Tibial artery (tissue), 4 donors: ENCODE data around the gene HIVEP1.
"Not testable (repeated sequence)": the region's sequence is repeated elsewhere in the genome, so short reads cannot be mapped to it uniquely, and the experiment has no call there.

Experiments used
- DNase-seq, 2 donors: peaks; one replicate each; pipeline ENCODE4 v3.0.0-alpha.2; 2019
- H3K27ac ChIP-seq, 2 donors: fragments of 200-600 bp; sonication (generic) in 1 of 2; 1 replicate in 1 of 2; 2 replicates in 1 of 2; pipeline ENCODE4 v1.5.1; 2018 to 2019; ENCODE audit warnings: mild to moderate bottlenecking in 1 of 2
- H3K27me3 ChIP-seq, 2 donors: fragments of 200-600 bp; sonication (generic) in 1 of 2; one replicate each; pipeline versions ENCODE4 v1.5.1 to v1.6.0; 2016 to 2019
- H3K36me3 ChIP-seq, 3 donors: fragments of 200-600 bp; sonication (generic) in 2 of 3; one replicate each; pipeline ENCODE4 v1.5.1; 2016 to 2019; ENCODE audit warnings: mild to moderate bottlenecking in 2 of 3
- H3K4me1 ChIP-seq, 4 donors: fragments of 200-600 bp; sonication (generic) in 2 of 4; 1 replicate in 3 of 4; 2 replicates in 1 of 4; pipeline ENCODE4 v1.5.1; 2016 to 2019
- H3K4me3 ChIP-seq, 2 donors: fragments of 200-600 bp; sonication (generic) in 1 of 2; 1 replicate in 1 of 2; 2 replicates in 1 of 2; pipeline ENCODE4 v1.5.1; 2018 to 2019; ENCODE audit warnings: mild to moderate bottlenecking in 2 of 2
- H3K9me3 ChIP-seq, 3 donors: fragments of 200-600 bp; sonication (generic) in 1 of 3; one replicate each; pipeline ENCODE4 v1.5.1; 2016 to 2019
- intact Hi-C: fragments of 100-400 bp; cut with DNase I; formaldehyde crosslinking; loops from one replicate; pipeline ENCODE4 v1.15.0; 2023; ENCODE audit warnings: low total_unique reads
- TF ChIP-seq, protein P1 (sequence below), 2 experiments: fragments of 200-600 bp in 1 of 2; fragments of 450-650 bp in 1 of 2; IDR thresholded peaks; one replicate each; pipeline ENCODE4 v1.5.1; 2017 to 2019; ENCODE audit warnings: antibody characterized with exemption in 2 of 2, mild to moderate bottlenecking in 1 of 2, moderate library complexity in 1 of 2

The HIVEP1 gene

DNA sequence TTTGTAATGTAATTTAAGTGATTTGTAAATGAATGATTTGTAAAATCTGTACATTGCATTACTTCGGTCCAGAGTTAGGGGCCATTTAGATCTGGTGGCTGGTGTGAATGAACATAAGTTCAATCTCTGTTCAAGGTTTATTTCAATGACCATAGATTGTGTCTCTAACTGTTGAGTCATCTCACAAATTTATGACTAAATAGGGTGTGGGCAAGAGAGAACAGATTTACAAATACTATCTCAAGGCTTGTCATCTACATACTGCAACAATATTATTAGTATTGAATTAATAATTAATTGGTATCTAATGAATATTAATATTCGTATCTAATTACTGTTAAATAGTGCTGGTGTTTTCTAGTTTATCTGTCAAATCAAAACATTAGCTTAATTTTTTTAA, 162.8 kb downstream of the HIVEP1 start:
- TF ChIP-seq, protein P1, sequence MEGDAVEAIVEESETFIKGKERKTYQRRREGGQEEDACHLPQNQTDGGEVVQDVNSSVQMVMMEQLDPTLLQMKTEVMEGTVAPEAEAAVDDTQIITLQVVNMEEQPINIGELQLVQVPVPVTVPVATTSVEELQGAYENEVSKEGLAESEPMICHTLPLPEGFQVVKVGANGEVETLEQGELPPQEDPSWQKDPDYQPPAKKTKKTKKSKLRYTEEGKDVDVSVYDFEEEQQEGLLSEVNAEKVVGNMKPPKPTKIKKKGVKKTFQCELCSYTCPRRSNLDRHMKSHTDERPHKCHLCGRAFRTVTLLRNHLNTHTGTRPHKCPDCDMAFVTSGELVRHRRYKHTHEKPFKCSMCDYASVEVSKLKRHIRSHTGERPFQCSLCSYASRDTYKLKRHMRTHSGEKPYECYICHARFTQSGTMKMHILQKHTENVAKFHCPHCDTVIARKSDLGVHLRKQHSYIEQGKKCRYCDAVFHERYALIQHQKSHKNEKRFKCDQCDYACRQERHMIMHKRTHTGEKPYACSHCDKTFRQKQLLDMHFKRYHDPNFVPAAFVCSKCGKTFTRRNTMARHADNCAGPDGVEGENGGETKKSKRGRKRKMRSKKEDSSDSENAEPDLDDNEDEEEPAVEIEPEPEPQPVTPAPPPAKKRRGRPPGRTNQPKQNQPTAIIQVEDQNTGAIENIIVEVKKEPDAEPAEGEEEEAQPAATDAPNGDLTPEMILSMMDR (IDR thresholded peaks at IDR 0.05) = no peak
- H3K4me1 ChIP-seq = peaks cover 0 to 13% (median 7%) of the 10 kb centered on the region in 4 donors
- H3K27me3 ChIP-seq = no peaks in the 10 kb centered on the region
- no peak overlapping the region for H3K27ac ChIP-seq
- H3K4me3 ChIP-seq = no peak overlapping the region
- DNase-seq = no peak
- no peaks in the 10 kb centered on the region for H3K36me3 ChIP-seq
- H3K9me3 ChIP-seq = no peaks in the 10 kb centered on the region
- intact Hi-C loops = no loop called here

DNA sequence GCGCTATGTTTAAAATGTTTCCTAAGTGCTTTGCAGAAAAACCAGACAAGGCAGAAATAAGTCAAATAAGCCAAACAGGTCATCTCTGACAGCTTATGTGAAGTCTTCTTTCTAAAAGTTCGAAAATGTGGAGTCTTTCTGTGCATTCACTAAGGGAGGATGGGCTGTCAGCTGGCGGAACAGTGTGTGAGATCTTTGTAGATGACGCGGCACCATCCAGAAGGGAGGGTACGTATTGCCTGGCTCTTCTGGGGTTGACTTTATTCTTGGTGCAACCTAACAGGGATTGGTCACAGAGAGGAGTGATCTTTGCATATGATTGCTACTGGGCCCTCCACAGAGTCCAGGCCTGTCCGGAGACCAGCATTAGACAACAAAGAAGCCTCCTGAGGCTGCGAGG, 163.5 kb downstream of the HIVEP1 start:
- Histone ChIP-seq H3K36me3 (no peaks in the 10 kb centered on the region), H3K4me1 (peaks cover 0 to 13% (median 7%) of the 10 kb centered on the region in 4 donors), H3K27me3 (no peaks in the 10 kb centered on the region), H3K4me3 (no peak overlapping the region), H3K9me3 (no peaks in the 10 kb centered on the region), H3K27ac (no peak overlapping the region)
- intact Hi-C loops = no loop called here
- DNase-seq = no peak
- TF ChIP-seq, protein P1 (IDR thresholded peaks at IDR 0.05) = no peak

DNA sequence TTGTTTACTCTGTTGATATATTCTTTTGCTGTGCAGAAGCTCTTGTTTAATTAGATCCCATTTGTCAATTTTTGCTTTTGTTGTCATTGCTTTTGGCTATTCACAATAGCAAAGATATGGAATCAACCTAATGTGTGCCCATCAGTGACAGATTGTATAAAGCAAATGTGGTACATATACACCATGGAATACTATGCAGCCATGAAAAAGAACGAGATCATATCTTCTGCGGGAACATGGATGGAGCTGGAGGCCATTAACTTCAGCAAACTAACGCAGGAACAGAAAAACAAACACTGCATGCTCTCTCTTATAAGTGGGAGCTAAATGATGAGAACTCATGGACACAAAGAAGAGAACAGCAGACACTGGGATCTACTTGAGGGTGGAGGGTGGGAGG, 164.7 kb downstream of the HIVEP1 start:
- H3K4me3 ChIP-seq, H3K9me3 ChIP-seq, H3K27me3 ChIP-seq, DNase-seq, H3K36me3 ChIP-seq, intact Hi-C loops, H3K27ac ChIP-seq: not testable (repeated sequence)
- H3K4me1 ChIP-seq = peaks cover 0 to 13% (median 7%) of the 10 kb centered on the region in 4 donors

DNA sequence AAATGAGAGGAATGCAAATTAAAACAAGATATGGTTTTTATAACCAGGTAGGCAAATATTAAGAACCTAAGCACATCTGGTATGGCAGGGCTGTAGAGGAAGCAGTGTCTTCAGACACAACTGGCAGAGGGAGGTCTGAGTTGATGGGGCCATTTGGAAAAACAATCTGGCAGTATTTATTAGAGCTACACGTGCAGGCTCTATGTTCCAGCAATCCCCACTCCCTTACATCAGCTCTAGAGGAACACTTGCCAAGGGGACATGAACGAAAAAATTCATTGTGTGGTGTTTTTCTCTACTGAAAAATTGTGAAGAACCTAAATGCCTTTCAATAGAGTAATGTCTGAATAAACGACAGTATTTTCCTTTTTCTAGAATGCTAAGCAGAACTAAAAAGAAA, 166.4 kb downstream of the HIVEP1 start:
- H3K9me3 ChIP-seq = no peaks in the 10 kb centered on the region
- intact Hi-C loops = no loop called here
- H3K36me3 ChIP-seq = no peaks in the 10 kb centered on the region
- no peak overlapping the region for H3K27ac ChIP-seq
- TF ChIP-seq, protein P1 (IDR thresholded peaks at IDR 0.05) = no peak
- H3K4me1 ChIP-seq = peaks cover 0 to 3% (median under 1%) of the 10 kb centered on the region in 4 donors
- H3K4me3 ChIP-seq = no peak overlapping the region
- no peaks in the 10 kb centered on the region for H3K27me3 ChIP-seq
- no peak for DNase-seq

DNA sequence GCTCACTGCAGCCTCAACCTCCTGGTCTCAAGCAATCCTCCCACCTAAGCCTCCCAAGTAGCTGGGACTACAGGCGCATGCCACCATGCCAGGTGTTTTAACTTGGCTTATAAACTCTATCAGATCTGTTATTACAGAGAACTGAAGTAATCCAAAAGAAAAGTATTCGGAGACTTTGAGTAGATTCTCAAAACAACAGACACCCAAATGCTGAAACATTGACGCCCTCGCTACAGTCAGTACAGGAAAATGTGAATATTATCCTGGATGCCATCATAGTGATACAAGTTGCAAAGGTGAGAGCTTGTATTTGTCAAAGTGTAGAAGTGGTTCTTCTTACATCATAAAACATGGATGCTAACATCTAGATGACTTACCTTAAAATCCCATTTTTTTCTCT, 169.4 kb downstream of the HIVEP1 start:
- no peaks in the 10 kb centered on the region for H3K36me3 ChIP-seq
- H3K27me3 ChIP-seq = no peaks in the 10 kb centered on the region
- no peak overlapping the region for H3K27ac ChIP-seq
- H3K9me3 ChIP-seq = no peaks in the 10 kb centered on the region
- intact Hi-C loops = no loop called here
- DNase-seq = no peak
- TF ChIP-seq, protein P1 (IDR thresholded peaks at IDR 0.05) = no peak
- no peaks in the 10 kb centered on the region for H3K4me1 ChIP-seq
- H3K4me3 ChIP-seq = no peak overlapping the region

DNA sequence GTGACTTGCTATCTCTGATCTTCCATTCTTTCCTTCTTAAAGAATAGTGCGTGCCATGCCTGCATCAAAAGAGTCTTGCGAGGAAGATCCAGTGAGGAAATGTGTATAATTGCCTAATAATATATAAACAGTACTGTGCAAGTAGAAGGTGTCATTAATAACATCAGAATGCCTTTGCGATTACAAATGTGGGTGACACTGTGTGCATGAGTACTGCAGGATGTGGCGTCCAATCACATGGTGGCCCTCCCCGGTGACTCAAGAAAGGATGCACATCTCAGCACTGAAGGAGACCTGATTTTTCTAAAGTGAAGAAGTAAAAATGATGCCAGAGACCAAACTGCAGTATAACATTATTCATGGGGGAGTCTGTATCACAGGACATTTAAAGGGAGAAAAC, 170.6 kb downstream of the HIVEP1 start:
- H3K27me3 ChIP-seq = no peaks in the 10 kb centered on the region
- TF ChIP-seq, protein P1 (IDR thresholded peaks at IDR 0.05) = no peak
- intact Hi-C loops = no loop called here
- DNase-seq = no peak
- H3K9me3 ChIP-seq = no peaks in the 10 kb centered on the region
- no peak overlapping the region for H3K4me3 ChIP-seq
- no peak overlapping the region for H3K27ac ChIP-seq
- no peaks in the 10 kb centered on the region for H3K4me1 ChIP-seq
- H3K36me3 ChIP-seq = no peaks in the 10 kb centered on the region
